KMS-11 (cell line): Measurements from ENCODE around the gene FYB1.
"Not testable (repeated sequence)": the region's sequence is repeated elsewhere in the genome, so short reads cannot be mapped to it uniquely, and the experiment has no call there.

Source experiments
- H2AFZ ChIP-seq: fragments of 200-600 bp; sonication (generic); 2 replicates; pipeline ENCODE4 v1.6.1; 2016; ENCODE audit warnings: antibody characterized with exemption, mixed run types, low read depth
- H3K27ac ChIP-seq: fragments of 200-600 bp; sonication (generic); 2 replicates; pipeline ENCODE4 v1.6.1; 2016; ENCODE audit warnings: mild to moderate bottlenecking, mixed run types
- H3K27me3 ChIP-seq: fragments of 200-600 bp; sonication (generic); 2 replicates; pipeline ENCODE4 v1.6.1; 2017; ENCODE audit warnings: mild to moderate bottlenecking, low read depth, mixed run types, moderate library complexity; ENCODE audit not compliant: insufficient read depth
- H3K36me3 ChIP-seq: fragments of 200-600 bp; sonication (generic); 2 replicates; pipeline ENCODE4 v1.6.1; 2017; ENCODE audit warnings: mild to moderate bottlenecking, mixed run types; ENCODE audit not compliant: insufficient read depth
- H3K4me1 ChIP-seq: fragments of 200-600 bp; sonication (generic); 2 replicates; pipeline ENCODE4 v1.6.1; 2016; ENCODE audit warnings: mild to moderate bottlenecking, low read depth, mixed run types; ENCODE audit not compliant: poor library complexity, severe bottlenecking
- H3K4me2 ChIP-seq: fragments of 200-600 bp; sonication (generic); 2 replicates; pipeline ENCODE4 v1.7.0; 2016; ENCODE audit warnings: mild to moderate bottlenecking, mixed run types
- H3K4me3 ChIP-seq: fragments of 200-600 bp; sonication (generic); IDR thresholded peaks from 2 replicates; pipeline ENCODE4 v1.6.1; 2017; ENCODE audit warnings: low read depth, low read length, mixed read lengths; ENCODE audit not compliant: insufficient read depth
- H3K79me2 ChIP-seq: fragments of 200-600 bp; sonication (generic); 2 replicates; pipeline ENCODE4 v1.6.1; 2016; ENCODE audit warnings: low read depth, mixed run types; ENCODE audit not compliant: insufficient read depth
- H3K9ac ChIP-seq: fragments of 200-600 bp; sonication (generic); 2 replicates; pipeline ENCODE4 v1.6.1; 2016; ENCODE audit warnings: mild to moderate bottlenecking, mixed run types
- H4K20me1 ChIP-seq: fragments of 200-600 bp; sonication (generic); 2 replicates; pipeline ENCODE4 v1.6.1; 2016; ENCODE audit warnings: mild to moderate bottlenecking, mixed run types; ENCODE audit not compliant: insufficient read depth
- TF ChIP-seq, protein P1 (sequence below): fragments of 200-600 bp; sonication (generic); conservative IDR thresholded peaks from 2 replicates; pipeline ENCODE4 v1.6.1; 2017; ENCODE audit warnings: low read depth, mild to moderate bottlenecking, antibody characterized with exemption, low read length, moderate library complexity, mixed read lengths

Gene FYB1

DNA sequence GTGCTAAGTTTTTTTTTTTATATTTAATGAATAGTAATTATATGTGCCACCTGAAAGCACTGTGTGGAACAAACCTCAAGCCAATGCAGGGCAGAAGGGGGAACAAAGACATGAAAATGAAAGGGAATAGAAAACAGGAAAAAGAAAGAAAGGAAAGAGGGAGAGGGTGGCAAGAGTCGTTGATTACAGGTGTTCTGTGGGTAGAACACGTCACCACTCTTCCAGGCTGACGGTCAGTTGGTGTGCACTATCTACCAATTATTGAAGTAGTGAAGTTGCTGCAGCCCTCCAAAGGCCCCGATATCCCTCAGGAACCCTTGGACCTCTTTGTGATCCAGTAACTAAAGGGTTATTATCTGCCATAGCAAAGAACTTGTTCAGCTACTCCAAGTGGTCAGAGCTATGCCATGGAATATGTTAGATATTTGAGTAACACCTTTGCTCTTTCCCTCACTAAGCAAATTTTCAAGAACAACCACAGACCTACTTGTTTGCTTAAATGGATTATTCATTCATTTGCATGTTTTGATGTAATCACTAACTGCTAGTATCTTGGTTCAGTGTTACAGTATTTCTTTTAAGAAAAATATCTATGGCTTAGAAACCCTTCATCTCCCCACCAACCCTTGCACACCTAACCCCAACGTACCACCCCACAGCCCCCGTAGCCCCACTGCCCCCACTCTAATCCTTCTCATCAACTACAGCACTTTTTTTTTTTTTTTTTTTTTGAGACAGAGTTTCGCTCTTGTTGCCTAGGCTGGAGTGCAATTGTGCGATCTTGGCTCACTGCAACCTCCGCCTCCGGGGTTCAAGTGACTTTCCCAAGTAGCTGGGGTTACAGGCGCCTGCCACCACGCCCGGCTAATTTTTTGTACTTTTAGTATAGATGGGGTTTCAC, 31.3 kb downstream of the FYB1 start:
- no peak overlapping the region for H2AFZ ChIP-seq
- H3K4me2 ChIP-seq = peak overlapping the region; percentile 83
- no peaks in the 10 kb centered on the region for H3K79me2 ChIP-seq
- no peak overlapping the region for H3K27ac ChIP-seq
- H3K4me1 ChIP-seq = peaks cover 54% of the 10 kb centered on the region
- no peaks in the 10 kb centered on the region for H3K27me3 ChIP-seq
- H3K36me3 ChIP-seq = no peaks in the 10 kb centered on the region
- no peak overlapping the region for H3K4me3 ChIP-seq
- TF ChIP-seq, protein P1, sequence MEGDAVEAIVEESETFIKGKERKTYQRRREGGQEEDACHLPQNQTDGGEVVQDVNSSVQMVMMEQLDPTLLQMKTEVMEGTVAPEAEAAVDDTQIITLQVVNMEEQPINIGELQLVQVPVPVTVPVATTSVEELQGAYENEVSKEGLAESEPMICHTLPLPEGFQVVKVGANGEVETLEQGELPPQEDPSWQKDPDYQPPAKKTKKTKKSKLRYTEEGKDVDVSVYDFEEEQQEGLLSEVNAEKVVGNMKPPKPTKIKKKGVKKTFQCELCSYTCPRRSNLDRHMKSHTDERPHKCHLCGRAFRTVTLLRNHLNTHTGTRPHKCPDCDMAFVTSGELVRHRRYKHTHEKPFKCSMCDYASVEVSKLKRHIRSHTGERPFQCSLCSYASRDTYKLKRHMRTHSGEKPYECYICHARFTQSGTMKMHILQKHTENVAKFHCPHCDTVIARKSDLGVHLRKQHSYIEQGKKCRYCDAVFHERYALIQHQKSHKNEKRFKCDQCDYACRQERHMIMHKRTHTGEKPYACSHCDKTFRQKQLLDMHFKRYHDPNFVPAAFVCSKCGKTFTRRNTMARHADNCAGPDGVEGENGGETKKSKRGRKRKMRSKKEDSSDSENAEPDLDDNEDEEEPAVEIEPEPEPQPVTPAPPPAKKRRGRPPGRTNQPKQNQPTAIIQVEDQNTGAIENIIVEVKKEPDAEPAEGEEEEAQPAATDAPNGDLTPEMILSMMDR = no peak
- no peak overlapping the region for H3K9ac ChIP-seq
- no peaks in the 10 kb centered on the region for H4K20me1 ChIP-seq

DNA sequence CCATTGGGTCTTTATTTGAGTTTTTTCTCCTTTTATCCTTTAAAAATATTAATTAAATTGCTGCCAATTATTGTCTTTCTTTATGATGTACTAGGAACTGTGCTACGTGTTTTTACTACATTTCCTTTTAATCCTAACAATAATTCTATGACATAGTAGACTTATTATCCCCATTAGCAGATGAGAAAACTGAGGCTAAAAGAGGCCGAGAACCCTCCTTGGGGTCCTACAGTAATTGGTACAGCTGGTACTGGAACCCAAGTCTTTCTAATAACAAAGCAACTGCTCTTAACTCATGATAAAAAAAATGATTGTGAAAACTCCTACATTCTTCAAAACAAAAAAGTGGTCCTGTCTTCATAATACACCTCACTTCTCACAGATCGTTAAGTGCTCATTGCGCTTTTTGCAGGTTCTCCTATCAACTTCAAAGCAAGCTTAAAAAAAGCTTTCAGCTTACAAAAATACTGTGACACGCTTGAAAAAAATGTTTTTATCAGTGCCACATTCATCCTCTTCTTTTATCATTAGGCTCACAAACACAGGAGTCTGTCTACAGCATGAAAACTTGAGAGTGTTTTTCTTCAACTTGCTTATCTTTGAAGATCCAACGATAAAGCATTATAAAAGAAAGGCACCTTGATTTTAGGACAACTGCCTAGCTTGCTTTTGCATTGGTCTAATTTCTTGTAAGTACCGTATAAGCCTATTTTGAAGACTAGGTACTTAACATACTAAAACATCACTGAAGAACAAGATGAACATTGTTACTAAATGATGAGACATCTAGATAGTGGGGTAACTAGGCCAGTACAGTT, 32.4 kb downstream of the FYB1 start:
- Histone ChIP-seq H3K4me1 (peaks cover 47% of the 10 kb centered on the region), H2AFZ (no peak overlapping the region), H3K9ac (no peak overlapping the region), H3K36me3 (no peaks in the 10 kb centered on the region), H3K27ac (no peak overlapping the region), H4K20me1 (no peaks in the 10 kb centered on the region), H3K4me2 (peak overlapping the region; percentile 37; the same call in 1 of the 2 replicates), H3K27me3 (no peaks in the 10 kb centered on the region), H3K79me2 (no peaks in the 10 kb centered on the region), H3K4me3 (no peak overlapping the region)
- TF ChIP-seq, protein P1 = no peak

DNA sequence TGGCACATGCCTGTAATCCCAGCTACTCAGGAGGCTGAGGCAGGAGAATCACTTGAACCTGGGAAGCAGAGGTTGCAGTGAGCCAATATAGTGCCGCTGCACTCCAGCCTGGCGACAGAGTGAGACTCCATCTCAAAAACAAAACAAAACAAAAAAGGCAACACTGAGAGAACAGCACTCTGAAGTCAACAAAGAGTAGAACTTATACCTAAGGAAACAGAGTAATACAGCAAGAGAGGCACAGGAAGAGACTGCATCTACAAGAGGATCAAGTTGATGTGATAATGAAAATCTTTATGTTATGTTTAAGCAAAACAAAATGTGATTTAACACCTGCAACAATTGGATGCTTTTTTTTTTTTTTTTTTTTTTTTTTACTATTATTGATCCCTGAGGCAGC, 33.1 kb downstream of the FYB1 start:
- H3K36me3 ChIP-seq = no peaks in the 10 kb centered on the region

DNA sequence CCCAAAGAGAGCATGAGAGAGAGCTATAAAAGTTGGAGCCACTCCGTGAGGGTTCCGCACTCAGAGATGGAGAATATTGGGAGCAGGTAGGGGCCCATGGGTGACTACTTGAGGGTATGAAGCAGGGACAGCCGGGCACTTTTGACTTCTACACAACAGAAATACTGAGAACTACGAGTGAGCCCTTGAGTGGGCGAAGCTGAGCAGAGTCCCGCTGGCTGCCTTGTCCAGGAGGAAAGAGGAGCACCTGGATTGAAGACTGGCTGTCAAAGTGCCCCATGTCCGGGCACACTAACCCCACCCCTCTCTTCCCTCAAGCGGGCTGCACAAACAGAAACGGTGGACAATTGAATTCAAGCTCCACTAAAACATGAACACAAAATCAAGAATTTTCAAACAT, 33.6 kb downstream of the FYB1 start:
- Histone ChIP-seq H3K4me3 (no peak overlapping the region), H4K20me1 (no peaks in the 10 kb centered on the region), H3K4me2 (no peak overlapping the region), H3K4me1 (peaks cover 37% of the 10 kb centered on the region), H3K27ac (no peak overlapping the region), H2AFZ (no peak overlapping the region), H3K27me3 (no peaks in the 10 kb centered on the region), H3K9ac (no peak overlapping the region), H3K36me3 (no peaks in the 10 kb centered on the region), H3K79me2 (no peaks in the 10 kb centered on the region)
- TF ChIP-seq, protein P1 = no peak

More for the DNA sequence above, 33.1 kb downstream of the FYB1 start:
- Histone ChIP-seq H3K27ac (no peak overlapping the region), H3K9ac (no peak overlapping the region), H3K79me2 (no peaks in the 10 kb centered on the region), H4K20me1 (no peaks in the 10 kb centered on the region), H2AFZ (no peak overlapping the region), H3K4me1 (peaks cover 41% of the 10 kb centered on the region), H3K27me3 (no peaks in the 10 kb centered on the region), H3K4me3 (no peak overlapping the region), H3K4me2 (no peak overlapping the region)
- TF ChIP-seq, protein P1 = no peak

GRCh38 chr5:39179561-39179960, 39.8 kb downstream of the FYB1 start:
- H3K79me2 ChIP-seq, H3K9ac ChIP-seq, H2AFZ ChIP-seq, H3K27me3 ChIP-seq, H3K36me3 ChIP-seq, H3K27ac ChIP-seq, H3K4me3 ChIP-seq, H3K4me2 ChIP-seq, H4K20me1 ChIP-seq: not testable (repeated sequence)
- peaks cover 26% of the 10 kb centered on the region for H3K4me1 ChIP-seq
